Panc1 (cell line): ENCODE data around the gene BACH2. TPM values are rescaled to one million over a fixed set of nuclear protein-coding genes. Genes with fewer than 3 reads are reported as not detected.
"Not testable (repeated sequence)": the region's sequence is repeated elsewhere in the genome, so short reads cannot be mapped to it uniquely, and the experiment has no call there.

Experiments used
- ATAC-seq: fragments of 200-7000 bp; cut with Tn5 transposase; 2 replicates; pipeline ENCODE4 v1.9.1; 2020; ENCODE audit warnings: mild to moderate bottlenecking, moderate library complexity
- BruUV-seq: library from RNA; stranded (reverse); fragments of 400-500 nt; replicated peaks from 2 replicates; lab custom pipeline; 2021; lab: Mats Ljungman, UMichigan
- CTCF ChIA-PET: fragments of 300-600 bp; sonication (Branson Sonifier 250); formaldehyde crosslinking; loops from one replicate; lab custom pipeline; 2022; ENCODE audit warnings: antibody characterized with exemption; lab: Charles Lee
- POLR2A ChIA-PET: fragments of 300-600 bp; sonication (Branson Sonifier 250); formaldehyde crosslinking; loops from one replicate; lab custom pipeline; 2022; ENCODE audit warnings: antibody characterized with exemption; lab: Charles Lee
- DNase-seq: peaks from one replicate; pipeline ENCODE4 v3.0.0-alpha.2; 2010; ENCODE audit warnings: low read depth, low spot score
- H3K27ac ChIP-seq: 2 replicates; pipeline ENCODE4 v1.5.1; 2011; ENCODE audit warnings: mild to moderate bottlenecking, low read length, inconsistent platforms
- H3K27me3 ChIP-seq: fragments of 200-500 bp; sonication (Bioruptor generic); 2 replicates; pipeline ENCODE4 v1.6.0; 2014; ENCODE audit warnings: low read length, inconsistent platforms; ENCODE audit not compliant: control insufficient read depth, insufficient read depth
- H3K36me3 ChIP-seq: fragments of 200-500 bp; sonication (Bioruptor generic); 2 replicates; pipeline ENCODE4 v1.5.1; 2014; ENCODE audit warnings: inconsistent platforms, mild to moderate bottlenecking, low read length, moderate library complexity; ENCODE audit not compliant: control insufficient read depth, insufficient read depth
- H3K4me1 ChIP-seq: 2 replicates; pipeline ENCODE4 v1.5.1; 2011; ENCODE audit warnings: inconsistent platforms, mild to moderate bottlenecking, low read length, moderate library complexity; ENCODE audit not compliant: control insufficient read depth, insufficient read depth
- H3K4me3 ChIP-seq, 2 experiments: 2 replicates each; pipeline ENCODE4 v1.5.1; 2011 to 2012; ENCODE audit warnings: low read depth in 2 of 2, low read length in 2 of 2, mild to moderate bottlenecking in 2 of 2, inconsistent platforms in 1 of 2, moderate library complexity in 1 of 2
- H3K9me3 ChIP-seq: fragments of 200-500 bp; sonication (Bioruptor generic); 2 replicates; pipeline ENCODE4 v1.5.1; 2014; ENCODE audit warnings: low read depth, mild to moderate bottlenecking, inconsistent platforms, low read length, moderate library complexity; ENCODE audit not compliant: control insufficient read depth, insufficient read depth
- CTCF ChIP-seq: fragments of 450-650 bp; IDR thresholded peaks from 2 replicates; pipeline ENCODE4 v1.5.1; 2017; ENCODE audit warnings: mild to moderate bottlenecking
- POLR2AphosphoS5 ChIP-seq: IDR thresholded peaks from 2 replicates; pipeline ENCODE4 v1.6.1; 2012; ENCODE audit warnings: mild to moderate bottlenecking, low read depth, low read length, moderate library complexity
- REST ChIP-seq, 2 experiments: IDR thresholded peaks; 2 replicates each; pipeline ENCODE4 v1.6.1; 2011 to 2012; ENCODE audit warnings: low read depth in 2 of 2, control low read depth in 1 of 2, low read length in 1 of 2, mild to moderate bottlenecking in 1 of 2, moderate library complexity in 1 of 2; ENCODE audit not compliant: insufficient read depth in 1 of 2
- SIN3A ChIP-seq: IDR thresholded peaks from 2 replicates; pipeline ENCODE4 v1.6.1; 2012; ENCODE audit warnings: low read depth, mild to moderate bottlenecking, low read length, moderate library complexity, borderline replicate concordance; ENCODE audit not compliant: insufficient read depth
- TCF7L2 ChIP-seq: IDR thresholded peaks from 2 replicates; pipeline ENCODE4 v1.6.1; 2011; ENCODE audit warnings: mild to moderate bottlenecking, low read depth, low read length, inconsistent platforms
- in situ Hi-C: cut with HindIII; loops from 2 replicates; pipeline ENCODE4 v1.10.0; 2016; ENCODE audit warnings: low sequenced_read_pairs, low pct_unique_long_range_greater_than_20kb
- intact Hi-C: fragments of 100-400 bp; cut with micrococcal nuclease; formaldehyde crosslinking; loops from one replicate; pipeline ENCODE4 v1.10.0; 2022; ENCODE audit not compliant: unreplicated experiment
- total RNA-seq: library from RNA; stranded (reverse); gene quantifications from one replicate; pipeline ENCODE4 v1.2.1, GENCODE V29; 2021; ENCODE audit not compliant: unreplicated experiment

Gene BACH2
- total RNA-seq, 1 experiment from 2014 or later = 1.6 TPM

GRCh38 chr6:90284236-90285041 lies 12.2 kb downstream of the BACH2 start:
- in situ Hi-C loops (no loop called here), intact Hi-C loops (loop anchor here (2.0 to 5.0 kb wide), 2 partner anchors 194 to 342 kb away; no protein-coding TSS in a partner anchor)
- H3K4me1 ChIP-seq = peaks cover 26% of the 10 kb centered on the region
- ATAC-seq (peak; percentile 94), DNase-seq (no peak)
- H3K27me3 ChIP-seq = no peaks in the 10 kb centered on the region
- H3K36me3 ChIP-seq = no peaks in the 10 kb centered on the region
- H3K9me3 ChIP-seq = peaks cover 7% of the 10 kb centered on the region; the same call in 1 of the 2 replicates
- POLR2A ChIA-PET = interaction anchor here (0.6 kb wide), 4 partner anchors 13 to 307 kb away, joined by 3 to 12 read pairs (median 6); no protein-coding TSS in a partner anchor
- TF ChIP-seq CTCF (no peak), POLR2AphosphoS5 (peak; percentile 49; the same call in 1 of the 2 replicates), REST (IDR thresholded peaks at IDR 0.05; ENCODE audit: insufficient read depth in 1 of 2, low read depth in 2 of 2, low read length in 1 of 2) (no peak), SIN3A (no peak), TCF7L2 (no peak)
- peak overlapping the region; percentile 31 to 49 for H3K4me3 ChIP-seq
- CTCF ChIA-PET = interaction anchor here (0.7 to 1.2 kb wide), 2 partner anchors 62 to 344 kb away, joined by 4 read pairs; no protein-coding TSS in a partner anchor
- no TSS peak for BruUV-seq
- H3K27ac ChIP-seq = peak overlapping the region; percentile 80

GRCh38 chr6:90282265-90282664 lies 14.4 kb downstream of the BACH2 start:
- BruUV-seq, H3K4me3 ChIP-seq, H3K27me3 ChIP-seq, H3K36me3 ChIP-seq, in situ Hi-C loops, POLR2A ChIA-PET, H3K27ac ChIP-seq, intact Hi-C loops, CTCF ChIA-PET, ATAC-seq, DNase-seq, H3K9me3 ChIP-seq: not testable (repeated sequence)
- peaks cover 26% of the 10 kb centered on the region for H3K4me1 ChIP-seq

- in situ Hi-C loops = no loop called here
- H3K4me1 ChIP-seq = no peaks in the 10 kb centered on the region
- DNase-seq = no peak
- TF ChIP-seq SIN3A (no peak), POLR2AphosphoS5 (no peak), CTCF (no peak)
- no peak overlapping the region for H3K27ac ChIP-seq
- no peak for ATAC-seq
- H3K9me3 ChIP-seq = no peaks in the 10 kb centered on the region
- intact Hi-C loops = no loop called here
- BruUV-seq = no TSS peak
- ChIA-PET POLR2A (no interaction called here), CTCF (no interaction called here)
- no peaks in the 10 kb centered on the region for H3K36me3 ChIP-seq
- no peaks in the 10 kb centered on the region for H3K27me3 ChIP-seq
- H3K4me3 ChIP-seq = no peak overlapping the region
Observed at GRCh38 chr6:90278129-90278528, 18.5 kb downstream of the BACH2 start.
